ENCODE data around the gene TMBIM4. TPM values are rescaled to one million over a fixed set of nuclear protein-coding genes. Genes with fewer than 3 reads are reported as not detected.
"Not testable (repeated sequence)": the region's sequence is repeated elsewhere in the genome, so short reads cannot be mapped to it uniquely, and the experiment has no call there.

TMBIM4 gene
- polyA plus RNA-seq, 1 donor = 79.7 TPM

GRCh38 chr12:66184822-66185221, 15.0 kb upstream of the TMBIM4 start:
- not testable (repeated sequence) for DNase-seq (ENCODE audit: low read depth)

GRCh38 chr12:66182956-66183355, 13.2 kb upstream of the TMBIM4 start:
- DNase-seq (ENCODE audit: low read depth) = no peak

GRCh38 chr12:66176105-66176900, 6.5 kb upstream of the TMBIM4 start:
- peak; percentile 60 for DNase-seq (ENCODE audit: low read depth)

GRCh38 chr12:66174391-66175325, 4.9 kb upstream of the TMBIM4 start:
- DNase-seq (ENCODE audit: low read depth) = not testable (repeated sequence)

GRCh38 chr12:66170606-66171005, 810 bp upstream of the TMBIM4 start:
- DNase-seq (ENCODE audit: low read depth) = no peak

GRCh38 chr12:66168410-66168809, 1.4 kb downstream of the TMBIM4 start:
- DNase-seq (ENCODE audit: low read depth) = no peak

GRCh38 chr12:66166561-66166960, 3.2 kb downstream of the TMBIM4 start:
- DNase-seq (ENCODE audit: low read depth) = no peak

GRCh38 chr12:66165141-66165540, 4.7 kb downstream of the TMBIM4 start:
- DNase-seq (ENCODE audit: low read depth) = no peak

GRCh38 chr12:66164349-66164821, 5.4 kb downstream of the TMBIM4 start:
- no peak for DNase-seq (ENCODE audit: low read depth)

GRCh38 chr12:66163289-66163688, 6.5 kb downstream of the TMBIM4 start:
- DNase-seq (ENCODE audit: low read depth) = no peak

- DNase-seq (ENCODE audit: low read depth) = no peak
Measured at GRCh38 chr12:66162701-66163100, 7.1 kb downstream of the TMBIM4 start.

- no peak for DNase-seq (ENCODE audit: low read depth)
Measured at GRCh38 chr12:66160704-66161103, 9.1 kb downstream of the TMBIM4 start.

GRCh38 chr12:66159123-66159522, 10.7 kb downstream of the TMBIM4 start:
- DNase-seq (ENCODE audit: low read depth) = no peak

GRCh38 chr12:66156654-66157053, 13.1 kb downstream of the TMBIM4 start:
- no peak for DNase-seq (ENCODE audit: low read depth)

- DNase-seq (ENCODE audit: low read depth) = no peak
Measured at GRCh38 chr12:66154776-66155175, 15.0 kb downstream of the TMBIM4 start.

- DNase-seq (ENCODE audit: low read depth) = no peak
Measured at GRCh38 chr12:66152732-66153131, 17.1 kb downstream of the TMBIM4 start.

- no peak for DNase-seq (ENCODE audit: low read depth)
Measured at GRCh38 chr12:66149702-66150398, 19.9 kb downstream of the TMBIM4 start.

- DNase-seq (ENCODE audit: low read depth) = peak; percentile 28
Measured at GRCh38 chr12:66144791-66145754, 24.7 kb downstream of the TMBIM4 start.

GRCh38 chr12:66143868-66144267, 25.9 kb downstream of the TMBIM4 start:
- no peak for DNase-seq (ENCODE audit: low read depth)

- no peak for DNase-seq (ENCODE audit: low read depth)
Measured at GRCh38 chr12:66142826-66143225, 27.0 kb downstream of the TMBIM4 start.

GRCh38 chr12:66141299-66141698, 28.5 kb downstream of the TMBIM4 start:
- DNase-seq (ENCODE audit: low read depth) = no peak
